ENCODE data around the gene NPC1L1.

Gene NPC1L1

DNA sequence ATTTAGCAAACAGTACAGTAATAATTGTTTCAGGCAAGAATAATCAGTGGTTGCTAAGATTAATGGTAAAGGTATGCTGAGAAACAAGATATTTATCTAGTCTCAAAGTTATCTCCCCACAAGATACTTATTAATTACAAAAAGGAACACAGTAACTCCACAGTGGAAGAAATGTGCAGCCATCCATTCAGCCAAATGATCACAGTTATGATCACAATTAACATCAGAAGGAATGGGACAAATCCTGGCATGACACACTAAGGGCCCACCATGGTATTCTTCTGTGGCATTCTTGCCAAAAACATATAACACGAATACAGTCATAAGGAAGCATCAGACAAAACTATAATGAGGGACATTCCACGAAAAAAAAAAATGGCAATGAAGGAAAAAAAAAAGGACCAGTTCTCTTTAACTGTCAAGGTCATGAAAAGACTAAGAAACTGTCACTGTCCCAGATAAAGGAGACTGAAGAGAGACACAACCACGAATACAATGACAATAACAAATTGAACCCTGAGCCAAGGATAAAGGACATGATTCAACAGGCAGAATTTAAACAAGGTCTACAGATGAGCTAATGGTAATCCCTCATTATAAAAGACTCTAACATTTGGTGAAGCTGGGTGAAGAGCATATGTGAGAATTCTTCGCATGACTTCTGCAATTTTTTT is 71.5 kb downstream of the NPC1L1 start:
- DNase-seq, result no peak

GRCh38 chr7:44467217-44467548 is 73.9 kb downstream of the NPC1L1 start:
- DNase-seq, result no peak

DNA sequence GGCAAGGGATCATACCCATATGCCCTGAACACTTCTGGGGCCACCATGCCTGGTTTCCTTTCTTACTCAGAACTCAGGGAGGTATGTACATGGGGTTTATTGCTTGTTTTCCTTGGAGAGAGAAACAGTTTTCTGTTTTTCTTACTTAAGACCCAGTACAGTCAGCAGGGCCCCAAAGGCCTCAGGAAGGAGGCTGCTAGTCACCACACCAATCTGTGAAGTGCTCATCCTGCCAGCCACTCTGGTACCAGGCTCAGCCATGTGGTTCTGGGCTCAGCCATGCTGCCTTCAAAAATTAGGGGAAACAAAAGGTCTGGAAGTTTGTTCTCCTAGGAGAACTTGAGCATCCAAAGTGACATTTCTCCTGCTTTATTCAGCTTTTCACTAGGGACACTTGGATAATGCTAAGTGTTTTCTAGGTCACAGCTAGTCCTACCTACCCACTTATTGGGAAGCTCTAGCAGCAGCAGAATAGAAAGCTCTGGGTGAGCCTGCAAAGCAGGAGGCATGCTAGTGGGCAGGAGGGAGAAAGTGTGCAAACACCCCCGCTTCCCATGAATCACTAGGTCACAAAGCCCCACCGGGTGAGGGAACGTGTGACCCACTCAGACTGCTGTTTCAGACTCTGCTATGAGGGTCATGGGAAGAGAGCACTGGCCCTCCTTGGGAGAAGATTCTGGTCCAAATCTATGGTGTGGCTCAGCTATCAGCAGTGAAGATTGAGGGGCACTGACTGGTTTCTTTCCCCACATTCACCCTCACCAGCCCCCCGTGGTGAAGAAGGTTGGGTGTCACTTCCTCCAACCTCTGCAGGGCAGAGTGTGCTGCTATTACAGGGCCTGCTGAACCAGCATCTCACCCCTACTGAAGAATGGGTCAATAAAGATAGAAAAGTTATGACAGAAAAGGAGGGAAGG is 74.6 kb downstream of the NPC1L1 start:
- DNase-seq, result no peak

GRCh38 chr7:44465490-44465889 is 75.6 kb downstream of the NPC1L1 start:
- no peak for DNase-seq

GRCh38 chr7:44463169-44463808 is 77.8 kb downstream of the NPC1L1 start:
- no peak for DNase-seq
